Endodermal cell (in vitro differentiated cells): ENCODE data around the gene GUCY2F. TPM values are rescaled to one million over a fixed set of nuclear protein-coding genes. Genes with fewer than 3 reads are reported as not detected.

Source experiments
- DNase-seq: peaks from one replicate; pipeline ENCODE4 v3.0.0-alpha.2; 2017
- H3K27ac ChIP-seq: 2 replicates; pipeline ENCODE4 v1.5.1; 2013; ENCODE audit warnings: mild to moderate bottlenecking, low read depth, low read length, moderate library complexity
- H3K27me3 ChIP-seq: 2 replicates; pipeline ENCODE4 v1.6.1; 2013; ENCODE audit warnings: mild to moderate bottlenecking, low read length, moderate library complexity; ENCODE audit not compliant: insufficient read depth, control insufficient read depth, poor library complexity, severe bottlenecking
- H3K36me3 ChIP-seq: 2 replicates; pipeline ENCODE4 v1.7.0; 2013; ENCODE audit warnings: mild to moderate bottlenecking, low read length, moderate library complexity; ENCODE audit not compliant: control insufficient read depth, insufficient read depth
- H3K4me1 ChIP-seq: one replicate; pipeline ENCODE4 v1.7.0; 2013; ENCODE audit warnings: low read length; ENCODE audit not compliant: control insufficient read depth, insufficient read depth
- H3K4me3 ChIP-seq: 2 replicates; pipeline ENCODE4 v1.5.1; 2013; ENCODE audit warnings: mild to moderate bottlenecking, low read length, moderate library complexity
- H3K9ac ChIP-seq: 2 replicates; pipeline ENCODE4 v1.6.1; 2013; ENCODE audit warnings: mild to moderate bottlenecking, low read length, moderate library complexity; ENCODE audit not compliant: poor library complexity, severe bottlenecking; ENCODE audit errors: extremely low read depth
- H3K9me3 ChIP-seq: 2 replicates; pipeline ENCODE4 v1.6.1; 2013; ENCODE audit warnings: mild to moderate bottlenecking, low read length, moderate library complexity; ENCODE audit not compliant: control insufficient read depth
- H3K27ac Mint-ChIP-seq: 2 replicates; pipeline ENCODE4 v1.8.0; 2020; ENCODE audit warnings: mixed read lengths
- H3K27me3 Mint-ChIP-seq: 2 replicates; pipeline ENCODE4 v1.8.0; 2021; ENCODE audit warnings: mild to moderate bottlenecking, mixed read lengths; ENCODE audit not compliant: insufficient read depth
- H3K36me3 Mint-ChIP-seq: 2 replicates; pipeline ENCODE4 v1.8.0; 2020; ENCODE audit warnings: low read depth, mixed read lengths
- H3K4me1 Mint-ChIP-seq: 2 replicates; pipeline ENCODE4 v1.8.0; 2020; ENCODE audit warnings: mixed read lengths
- H3K4me3 Mint-ChIP-seq: 2 replicates; pipeline ENCODE4 v1.8.0; 2020; ENCODE audit warnings: mild to moderate bottlenecking, moderate library complexity, mixed read lengths
- H3K9me3 Mint-ChIP-seq: 2 replicates; pipeline ENCODE4 v1.8.0; 2020; ENCODE audit warnings: mild to moderate bottlenecking, mixed read lengths
- WGBS, 2 experiments: methylation state at CpG; one replicate each; pipeline versions ENCODE4 v1.1.5 to v1.1.7; 2013; ENCODE audit warnings: missing lambda C conversion rate in 2 of 2, mixed read lengths in 1 of 2; ENCODE audit not compliant: insufficient coverage in 1 of 2, insufficient read length in 1 of 2; 5-methylcytosine and 5-hydroxymethylcytosine counted together
- total RNA-seq, 2 donors: library from RNA; stranded (reverse); fragmentation: NEBNext Ultra II Directional in 1 of 2; extraction: Animal tissue kit (Norgen Biotek cat#: 25700) in 1 of 2; gene quantifications; 2 replicates in 1 of 2; 3 replicates in 1 of 2; pipeline ENCODE4 v1.2.1, GENCODE V29; 2021
- TF ChIP-seq, protein P1 (sequence below): fragments of 200-600 bp; sonication (generic); conservative IDR thresholded peaks from 2 replicates; pipeline ENCODE4 v1.5.0; 2021; ENCODE audit warnings: antibody characterized with exemption, mild to moderate bottlenecking

GUCY2F gene
- total RNA-seq, 2 donors from 2014 or later = 0.09 TPM; not detected in 1

GRCh38 chrX:109327251-109327650 lies 154.6 kb downstream of the GUCY2F start:
- Mint-ChIP-seq H3K4me1 (peaks cover 3% of the 10 kb centered on the region), H3K27me3 (no peaks in the 10 kb centered on the region), H3K4me3 (no peak overlapping the region), H3K36me3 (no peaks in the 10 kb centered on the region), H3K9me3 (peaks cover 38% of the 10 kb centered on the region), H3K27ac (no peak overlapping the region)
- Histone ChIP-seq H3K4me1 (no peaks in the 10 kb centered on the region), H3K36me3 (no peaks in the 10 kb centered on the region), H3K27me3 (no peaks in the 10 kb centered on the region), H3K27ac (no peak overlapping the region), H3K4me3 (no peak overlapping the region), H3K9me3 (no peaks in the 10 kb centered on the region), H3K9ac (no peak overlapping the region)
- 88% methylated on average over 1 of the region's 1 CpG; no CpG with 5 or more reads in 1 of the 2 experiments for WGBS, 2 experiments
- DNase-seq = no peak
- TF ChIP-seq, protein P1, sequence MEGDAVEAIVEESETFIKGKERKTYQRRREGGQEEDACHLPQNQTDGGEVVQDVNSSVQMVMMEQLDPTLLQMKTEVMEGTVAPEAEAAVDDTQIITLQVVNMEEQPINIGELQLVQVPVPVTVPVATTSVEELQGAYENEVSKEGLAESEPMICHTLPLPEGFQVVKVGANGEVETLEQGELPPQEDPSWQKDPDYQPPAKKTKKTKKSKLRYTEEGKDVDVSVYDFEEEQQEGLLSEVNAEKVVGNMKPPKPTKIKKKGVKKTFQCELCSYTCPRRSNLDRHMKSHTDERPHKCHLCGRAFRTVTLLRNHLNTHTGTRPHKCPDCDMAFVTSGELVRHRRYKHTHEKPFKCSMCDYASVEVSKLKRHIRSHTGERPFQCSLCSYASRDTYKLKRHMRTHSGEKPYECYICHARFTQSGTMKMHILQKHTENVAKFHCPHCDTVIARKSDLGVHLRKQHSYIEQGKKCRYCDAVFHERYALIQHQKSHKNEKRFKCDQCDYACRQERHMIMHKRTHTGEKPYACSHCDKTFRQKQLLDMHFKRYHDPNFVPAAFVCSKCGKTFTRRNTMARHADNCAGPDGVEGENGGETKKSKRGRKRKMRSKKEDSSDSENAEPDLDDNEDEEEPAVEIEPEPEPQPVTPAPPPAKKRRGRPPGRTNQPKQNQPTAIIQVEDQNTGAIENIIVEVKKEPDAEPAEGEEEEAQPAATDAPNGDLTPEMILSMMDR = no peak

Other genes with a start within 250 kb of the GUCY2F start
- 10 to 100 TPM in 1 of 2 donors, 1 to 10 TPM in 1; 6.9 to 17.1 TPM for gene NXT2, start 54.8 kb upstream of the GUCY2F start, total RNA-seq
- 1 to 10 TPM; 2.4 to 4.6 TPM for gene KCNE5, start 143.1 kb upstream of the GUCY2F start, total RNA-seq